HepG2 (cell line): ENCODE data around the gene ARHGAP23. TPM values are rescaled to one million over a fixed set of nuclear protein-coding genes. Genes with fewer than 3 reads are reported as not detected.
"Not testable (repeated sequence)": the region's sequence is repeated elsewhere in the genome, so short reads cannot be mapped to it uniquely, and the experiment has no call there.

ENCODE experiments used
- ATAC-seq: fragments of 200-7000 bp; cut with Tn5 transposase; 3 replicates; pipeline ENCODE4 v1.9.1; 2020; ENCODE audit warnings: mild to moderate bottlenecking, moderate library complexity
- BruUV-seq: library from RNA; stranded (reverse); fragments of 400-500 nt; replicated peaks from 2 replicates; lab custom pipeline; 2021; lab: Mats Ljungman, UMichigan
- CTCF ChIA-PET: fragments of 300-600 bp; formaldehyde crosslinking; extraction: SDS; loops from one replicate; lab custom pipeline; 2021; ENCODE audit warnings: low total read pairs, inconsistent platforms, low intra/inter-chr PET ratio; lab: Yijun Ruan, JAX
- POLR2A ChIA-PET: fragments of 350-600 bp; sonication (Branson Sonifier 250); formaldehyde crosslinking; loops from one replicate; lab custom pipeline; 2020; ENCODE audit warnings: antibody characterized with exemption, inconsistent platforms; lab: Yijun Ruan, JAX
- DNase-seq: peaks from one replicate; pipeline ENCODE4 v3.0.0-alpha.2; 2015; ENCODE audit warnings: low spot score
- FAIRE-seq: peaks from 3 replicates; lab custom pipeline; 2011; peaks lifted over from hg19 to GRCh38; lab: Jason Lieb, UNC
- H2AFZ ChIP-seq: one replicate; pipeline ENCODE4 v1.6.1; 2011; ENCODE audit warnings: low read length, inconsistent platforms
- H3K27ac ChIP-seq: fragments of 300-600 bp; 3 replicates; pipeline ENCODE4 v1.8.0; 2011; ENCODE audit warnings: mixed run types, mild to moderate bottlenecking, mixed read lengths, low read length, inconsistent platforms; ENCODE audit not compliant: insufficient read depth; ENCODE audit errors: extremely low read length
- H3K27me3 ChIP-seq, 2 experiments: fragments of 200-600 bp in 1 of 2; 2 replicates in 1 of 2; 3 replicates in 1 of 2; pipeline versions ENCODE4 v1.6.0 to v1.8.0; 2011; ENCODE audit warnings: low read length in 2 of 2, mild to moderate bottlenecking in 2 of 2, moderate library complexity in 2 of 2, inconsistent platforms in 1 of 2; ENCODE audit not compliant: insufficient read depth in 2 of 2, control insufficient read depth in 1 of 2
- H3K36me3 ChIP-seq, 2 experiments: fragments of 200-600 bp in 1 of 2; replicated peaks in 1 of 2; 2 replicates in 1 of 2; 3 replicates in 1 of 2; pipeline versions ENCODE4 v1.5.1 to v1.8.0; 2011; ENCODE audit warnings: low read length in 2 of 2, inconsistent platforms in 1 of 2; ENCODE audit not compliant: insufficient read depth in 2 of 2, control insufficient read depth in 1 of 2
- H3K4me1 ChIP-seq: 2 replicates; pipeline ENCODE4 v1.5.1; 2012; ENCODE audit warnings: low read length, inconsistent platforms; ENCODE audit not compliant: insufficient read depth
- H3K4me2 ChIP-seq: 2 replicates; pipeline ENCODE4 v1.6.0; 2011; ENCODE audit warnings: low read depth, low read length, inconsistent platforms
- H3K4me3 ChIP-seq, 3 experiments: fragments of 200-600 bp in 1 of 3; sonication (generic), shearing (Covaris generic) in 1 of 3; replicated peaks in 1 of 3; 2 replicates each; pipeline ENCODE4 v1.5.1; 2011 to 2016; ENCODE audit warnings: low read length in 3 of 3, inconsistent platforms in 2 of 3, low read depth in 2 of 3, mild to moderate bottlenecking in 2 of 3, control low read depth in 1 of 3, mixed read lengths in 1 of 3; ENCODE audit not compliant: insufficient read depth in 1 of 3
- H3K79me2 ChIP-seq: one replicate; pipeline ENCODE4 v1.6.1; 2011; ENCODE audit warnings: low read length, inconsistent platforms; ENCODE audit not compliant: insufficient read depth
- H3K9ac ChIP-seq: 2 replicates; pipeline ENCODE4 v1.6.0; 2011; ENCODE audit warnings: mild to moderate bottlenecking, low read depth, low read length, inconsistent platforms; ENCODE audit not compliant: insufficient read depth
- H3K9me3 ChIP-seq: 2 replicates; pipeline ENCODE4 v1.5.1; 2012; ENCODE audit warnings: mild to moderate bottlenecking, low read length
- H4K20me1 ChIP-seq: 2 replicates; pipeline ENCODE4 v1.6.0; 2011; ENCODE audit warnings: inconsistent platforms, mild to moderate bottlenecking, low read length, moderate library complexity; ENCODE audit not compliant: insufficient read depth
- CEBPB ChIP-seq: IDR thresholded peaks from 2 replicates; pipeline ENCODE4 v1.6.1; 2011; ENCODE audit warnings: low read depth, low read length, improper control_type of control experiment, borderline replicate concordance
- IRF2 ChIP-seq: IDR thresholded peaks from 2 replicates; pipeline ENCODE4 v1.6.1; 2018; ENCODE audit warnings: missing genetic modification reagents, missing compliant biosample characterization
- WGBS: methylation state at CpG from one replicate; pipeline ENCODE4 v1.1.6; 2017; ENCODE audit warnings: low lambda C conversion rate; 5-methylcytosine and 5-hydroxymethylcytosine counted together
- in situ Hi-C: cut with HindIII; loops from 2 replicates; pipeline ENCODE4 v1.10.0; 2017; ENCODE audit warnings: low pct_unique_long_range_greater_than_20kb; ENCODE audit not compliant: extremely low pct_ligation_motif_present
- intact Hi-C: fragments of 100-400 bp; cut with micrococcal nuclease; formaldehyde crosslinking; loops from one replicate; pipeline ENCODE4 v1.10.0; 2022; ENCODE audit not compliant: unreplicated experiment
- polyA plus RNA-seq, 8 experiments: library from polyadenylated mRNA; depleted of rRNA in 3 of 8; stranded (reverse) in 7 of 8; unstranded in 1 of 8; fragments of >200 nt; fragmentation: Illumina TruSeq in 4 of 8; extraction: Trizol in 4 of 8; gene quantifications; 2 replicates each; pipeline versions ENCODE4 v1.2.1 to v1.2.3, GENCODE V29; 2011 to 2016; ENCODE audit warnings: low read depth in 4 of 8, missing spikeins in 1 of 8, mixed read lengths in 1 of 8; ENCODE audit not compliant: insufficient read depth in 1 of 8
- total RNA-seq, 5 experiments: library from RNA; depleted of rRNA; stranded (reverse); fragments of >200 nt; fragmentation: Illumina TruSeq; extraction: Trizol; gene quantifications; 2 replicates each; pipeline ENCODE4 v1.2.3, GENCODE V29; 2016; ENCODE audit warnings: low read depth in 1 of 5

The ARHGAP23 gene
- total and polyA plus RNA-seq, 2 of the 13 experiments (the other 11 are each of a cell fraction or from before 2014, with no cell fraction given): 0.03 TPM; not detected in 1

DNA sequence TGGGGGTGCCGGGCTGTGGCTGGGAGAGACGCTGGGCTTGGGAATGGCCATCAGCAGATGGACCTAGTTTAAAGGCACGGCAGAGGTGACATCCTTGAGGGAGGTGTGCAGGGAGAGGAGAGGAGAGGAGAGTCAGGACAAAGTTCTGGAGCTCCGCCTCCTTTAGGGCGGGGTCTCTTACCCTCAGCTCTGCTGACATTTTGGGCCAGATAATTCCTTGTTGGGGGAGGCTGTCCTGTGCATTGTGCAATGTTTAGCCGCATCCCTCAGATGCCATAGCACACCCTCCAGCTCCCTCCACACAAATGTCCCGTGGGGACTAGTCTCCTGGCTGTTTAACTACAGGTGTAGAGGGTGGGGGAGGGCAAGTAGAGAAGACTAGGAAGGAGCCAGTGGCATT, 48.3 kb downstream of the ARHGAP23 start:
- Histone ChIP-seq H2AFZ (no peak overlapping the region), H3K36me3 (no peaks in the 10 kb centered on the region), H3K79me2 (no peaks in the 10 kb centered on the region), H3K4me3 (no peak overlapping the region), H3K27ac (no peak overlapping the region), H4K20me1 (no peaks in the 10 kb centered on the region), H3K9ac (no peak overlapping the region), H3K27me3 (peaks cover under 1 to 22% of the 10 kb centered on the region in 2 experiments; a peak in 4 of 5 replicates), H3K9me3 (no peaks in the 10 kb centered on the region), H3K4me2 (no peak overlapping the region), H3K4me1 (no peaks in the 10 kb centered on the region)
- ChIA-PET POLR2A (no interaction called here), CTCF (interaction anchor here (4.6 kb wide), 1 partner anchor 32 kb away, joined by 21 read pairs; no protein-coding TSS in a partner anchor)
- FAIRE-seq: no peak
- WGBS: 2% methylated on average over 7 of the region's 7 CpGs
- no peak for DNase-seq
- no TSS peak for BruUV-seq
- TF ChIP-seq IRF2: no peak
- peak; percentile 25; the same call in 1 of the 2 replicates for TF ChIP-seq CEBPB
- in situ Hi-C loops: loop anchor here (5.0 kb wide), 1 partner anchor 49 kb away; the partner anchor contains the start of gene ARHGAP23
- no peak for ATAC-seq
- intact Hi-C loops: no loop called here

DNA sequence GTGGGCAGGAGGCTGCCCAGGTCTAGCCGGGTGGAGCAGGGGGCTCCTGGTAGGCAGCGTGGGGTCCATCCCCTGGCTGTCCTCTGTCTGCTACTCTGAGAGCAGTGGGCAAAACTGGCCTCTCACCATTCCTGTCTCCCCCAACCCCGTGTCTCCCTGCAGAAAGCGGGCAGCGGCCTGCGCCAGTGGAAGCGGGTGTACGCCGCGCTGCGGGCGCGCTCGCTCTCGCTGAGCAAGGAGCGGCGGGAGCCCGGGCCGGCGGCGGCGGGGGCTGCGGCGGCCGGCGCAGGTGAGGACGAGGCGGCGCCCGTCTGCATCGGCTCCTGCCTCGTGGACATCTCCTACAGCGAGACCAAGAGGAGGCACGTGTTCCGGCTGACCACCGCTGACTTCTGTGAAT, 49.2 kb downstream of the ARHGAP23 start:
- 74% methylated on average over 23 of the region's 36 CpGs for WGBS
- H3K9ac ChIP-seq, H4K20me1 ChIP-seq, BruUV-seq, H3K79me2 ChIP-seq, intact Hi-C loops, H3K27ac ChIP-seq, POLR2A ChIA-PET, DNase-seq, ATAC-seq, H3K36me3 ChIP-seq, H3K4me2 ChIP-seq, H2AFZ ChIP-seq, H3K4me1 ChIP-seq, FAIRE-seq, H3K4me3 ChIP-seq, H3K9me3 ChIP-seq: not testable (repeated sequence)
- in situ Hi-C loops: loop anchor here (5.0 kb wide), 1 partner anchor 50 kb away; the partner anchor contains the start of gene ARHGAP23
- CTCF ChIA-PET: interaction anchor here (4.6 kb wide), 1 partner anchor 33 kb away, joined by 21 read pairs; no protein-coding TSS in a partner anchor
- H3K27me3 ChIP-seq: peaks cover 0 to 19% of the 10 kb centered on the region in 2 experiments; a peak in 4 of 5 replicates

DNA sequence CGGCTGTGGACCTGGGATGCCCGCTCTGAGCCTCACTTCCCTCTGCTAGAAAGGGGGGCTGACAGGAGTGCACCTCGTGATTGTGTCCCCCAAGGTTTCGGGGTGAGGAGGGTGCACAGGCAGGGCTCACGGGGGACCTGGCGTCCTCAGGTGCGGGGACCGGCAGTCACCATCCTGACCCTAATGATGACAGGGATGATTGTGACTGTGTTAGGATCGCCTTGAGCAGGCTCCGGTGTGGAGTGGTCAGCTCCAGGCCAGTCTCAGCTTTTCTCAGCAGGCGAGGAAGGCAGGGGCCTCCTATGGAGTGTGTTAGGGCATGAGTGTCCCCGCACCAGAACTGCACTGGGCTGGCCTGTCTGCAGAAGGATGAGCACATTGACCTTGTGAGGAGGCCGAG, 49.7 kb downstream of the ARHGAP23 start:
- in situ Hi-C loops: loop anchor here (5.0 kb wide), 1 partner anchor 51 kb away; the partner anchor contains the start of gene ARHGAP23

DNA sequence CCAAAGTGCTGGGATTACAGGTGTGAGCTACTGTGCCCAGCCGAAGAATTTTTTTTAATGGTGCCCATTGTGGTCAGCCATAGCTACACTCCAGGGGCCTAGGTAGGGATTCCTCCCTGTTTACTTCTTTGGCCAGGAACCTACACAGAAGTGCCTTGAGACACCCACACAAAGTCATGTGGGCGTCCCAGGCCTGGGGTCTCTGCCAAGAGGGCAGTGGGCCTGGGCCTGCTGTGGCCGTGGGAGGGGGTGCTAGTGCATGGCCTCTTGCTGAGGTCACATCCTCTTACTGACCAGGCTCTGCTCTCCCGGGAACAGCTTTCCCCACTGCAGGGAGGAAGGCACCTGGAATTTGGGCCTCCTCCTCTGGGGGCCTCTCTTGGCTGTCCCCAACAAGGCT, 50.4 kb downstream of the ARHGAP23 start:
- 30% methylated on average over 4 of the region's 4 CpGs for WGBS
- H3K27me3 ChIP-seq: peaks cover 0 to 14% of the 10 kb centered on the region in 2 experiments; a peak in 2 of 5 replicates
- H3K79me2 ChIP-seq, H3K9me3 ChIP-seq, H3K9ac ChIP-seq, BruUV-seq, FAIRE-seq, H3K4me3 ChIP-seq, H3K27ac ChIP-seq, POLR2A ChIA-PET, H3K4me2 ChIP-seq, ATAC-seq, H4K20me1 ChIP-seq, H3K4me1 ChIP-seq, H3K36me3 ChIP-seq, CTCF ChIA-PET, intact Hi-C loops, DNase-seq, H2AFZ ChIP-seq: not testable (repeated sequence)
- in situ Hi-C loops: loop anchor here (5.0 kb wide), 1 partner anchor 51 kb away; the partner anchor contains the start of gene ARHGAP23

More for the DNA sequence above, 49.7 kb downstream of the ARHGAP23 start:
- H3K4me1 ChIP-seq, DNase-seq, H3K4me2 ChIP-seq, intact Hi-C loops, H3K27ac ChIP-seq, CTCF ChIA-PET, ATAC-seq, H4K20me1 ChIP-seq, FAIRE-seq, H3K36me3 ChIP-seq, BruUV-seq, H3K79me2 ChIP-seq, H3K9ac ChIP-seq, H3K9me3 ChIP-seq, H2AFZ ChIP-seq, H3K4me3 ChIP-seq, POLR2A ChIA-PET: not testable (repeated sequence)
- 40% methylated on average over 9 of the region's 13 CpGs for WGBS
- peaks cover 0 to 17% of the 10 kb centered on the region in 2 experiments; a peak in 3 of 5 replicates for H3K27me3 ChIP-seq
